Measurements from ENCODE around the gene MRPL10.
A peak's percentile ranks its signal among the peaks of the same experiment; 100 is the strongest.

Gene MRPL10

DNA sequence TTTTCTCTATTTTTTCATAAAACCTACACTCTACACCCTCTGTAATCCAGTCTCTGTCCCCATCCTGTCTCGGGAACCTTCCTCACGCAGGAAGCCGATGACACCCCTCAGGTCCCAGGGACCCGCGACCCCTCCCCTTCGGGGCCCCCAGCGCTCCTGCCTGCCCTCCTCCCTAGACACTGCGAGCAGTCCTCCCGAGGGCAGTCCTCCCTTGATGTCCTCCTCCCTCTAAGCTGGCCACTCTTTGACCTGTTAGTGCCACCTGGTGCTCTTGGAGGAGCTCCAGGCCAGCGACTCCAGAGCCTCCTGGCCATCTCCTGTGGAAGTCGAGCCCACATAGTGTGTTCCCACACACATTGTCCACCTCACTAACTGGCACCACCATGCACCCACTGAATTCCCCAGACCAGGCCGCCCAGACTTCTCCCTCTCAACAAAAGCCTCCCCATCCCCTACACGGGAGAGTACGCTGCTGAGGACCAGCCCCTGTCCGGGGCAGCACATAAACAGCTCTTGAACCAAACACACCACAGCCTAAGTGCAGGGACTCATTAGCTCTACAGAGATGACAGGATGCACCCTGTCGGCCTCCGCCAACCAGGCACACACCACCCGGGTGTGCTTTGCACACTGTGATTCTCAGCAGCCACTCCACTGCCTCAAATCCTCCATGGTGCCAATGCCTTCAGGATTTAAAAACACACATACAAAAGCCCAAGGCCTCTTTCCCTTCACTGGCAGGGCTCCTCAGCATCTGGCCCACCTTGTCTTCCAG is 19.0 kb downstream of the MRPL10 start:
- no peak for DNase-seq (ENCODE audit: low spot score)

DNA sequence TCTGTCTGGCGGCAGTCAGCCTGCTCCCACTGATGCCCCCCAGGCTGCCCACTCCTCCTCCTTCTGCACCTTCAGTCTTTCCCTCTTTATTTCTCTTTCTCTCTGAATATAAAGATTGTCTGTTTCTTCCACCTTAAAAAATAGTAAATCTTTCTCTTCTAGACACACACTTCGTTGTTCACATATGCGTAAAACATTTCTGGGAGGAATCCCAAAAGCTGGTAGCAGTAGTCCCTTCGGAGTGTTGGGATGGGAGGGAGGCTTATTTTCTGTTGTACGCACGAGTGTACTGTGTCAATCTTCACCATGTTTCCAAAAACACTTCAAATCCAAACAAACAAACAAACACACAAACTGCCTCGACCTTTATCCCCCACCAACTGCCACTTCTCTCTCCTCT is 19.6 kb downstream of the MRPL10 start:
- DNase-seq (ENCODE audit: low spot score): no peak

DNA sequence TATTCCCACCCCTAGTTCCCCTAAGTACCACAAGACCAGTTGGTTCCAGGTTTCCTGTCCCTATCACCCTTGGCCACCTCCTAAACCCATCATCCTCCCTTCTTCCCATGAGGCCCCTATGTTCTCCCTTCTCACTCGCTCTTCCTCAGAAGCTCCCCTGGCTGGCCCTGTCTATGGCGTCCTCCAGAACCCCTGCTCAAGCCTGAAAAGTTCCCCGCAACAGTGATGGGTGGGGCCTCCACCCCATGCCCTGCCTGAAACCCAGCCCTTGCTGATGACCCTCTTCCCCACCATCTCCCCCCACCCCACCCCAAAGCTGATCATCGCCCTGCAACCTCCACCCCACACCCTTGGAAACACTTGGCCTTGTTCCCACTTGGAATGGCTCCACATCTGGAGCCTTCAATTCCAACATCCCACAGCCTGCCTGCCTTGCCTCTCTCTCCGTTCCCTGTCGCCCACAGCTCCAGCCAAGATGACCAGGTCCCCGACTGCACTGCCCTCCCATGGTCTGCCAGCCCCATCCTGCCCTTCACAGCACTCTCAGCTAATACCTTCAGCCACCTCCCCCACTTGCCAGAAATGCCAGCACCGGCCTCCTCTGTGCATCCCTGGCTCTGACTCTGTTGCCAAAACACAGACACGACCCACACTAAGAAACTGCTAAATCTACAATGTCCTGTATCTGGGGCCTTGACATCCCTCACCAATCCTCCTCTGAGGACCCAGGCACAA is 20.3 kb downstream of the MRPL10 start:
- DNase-seq (ENCODE audit: low spot score): no peak

DNA sequence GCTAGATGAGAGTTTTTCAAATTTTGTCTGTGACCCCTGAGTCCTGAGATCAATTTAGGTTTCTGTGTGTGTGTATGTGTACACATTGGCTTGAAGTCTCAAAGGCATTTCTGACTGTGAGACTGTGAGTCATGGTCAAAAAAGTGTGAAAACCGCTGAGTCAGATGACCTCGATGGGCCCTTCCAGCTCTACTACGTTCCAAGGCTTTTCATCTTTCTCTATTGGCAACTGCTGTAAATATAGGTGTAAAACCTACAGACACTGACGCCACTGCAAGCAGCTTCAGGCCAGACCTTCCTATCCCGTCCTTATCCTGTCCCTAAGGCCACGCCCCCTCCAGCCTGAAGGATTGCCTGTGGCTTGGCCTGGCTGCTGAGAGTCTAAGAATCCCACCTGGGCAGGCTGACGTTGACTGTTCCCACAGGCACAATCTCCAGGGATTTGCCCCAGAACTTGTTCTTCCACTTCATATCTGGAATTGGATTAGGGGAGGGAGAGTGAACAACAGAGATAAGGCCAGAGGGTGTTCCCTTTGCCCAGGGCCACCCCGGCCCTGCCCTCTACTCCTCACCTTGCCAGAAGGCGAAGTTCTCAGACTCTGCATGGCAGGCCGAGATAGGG is 21.0 kb downstream of the MRPL10 start:
- DNase-seq (ENCODE audit: low spot score): no peak

DNA sequence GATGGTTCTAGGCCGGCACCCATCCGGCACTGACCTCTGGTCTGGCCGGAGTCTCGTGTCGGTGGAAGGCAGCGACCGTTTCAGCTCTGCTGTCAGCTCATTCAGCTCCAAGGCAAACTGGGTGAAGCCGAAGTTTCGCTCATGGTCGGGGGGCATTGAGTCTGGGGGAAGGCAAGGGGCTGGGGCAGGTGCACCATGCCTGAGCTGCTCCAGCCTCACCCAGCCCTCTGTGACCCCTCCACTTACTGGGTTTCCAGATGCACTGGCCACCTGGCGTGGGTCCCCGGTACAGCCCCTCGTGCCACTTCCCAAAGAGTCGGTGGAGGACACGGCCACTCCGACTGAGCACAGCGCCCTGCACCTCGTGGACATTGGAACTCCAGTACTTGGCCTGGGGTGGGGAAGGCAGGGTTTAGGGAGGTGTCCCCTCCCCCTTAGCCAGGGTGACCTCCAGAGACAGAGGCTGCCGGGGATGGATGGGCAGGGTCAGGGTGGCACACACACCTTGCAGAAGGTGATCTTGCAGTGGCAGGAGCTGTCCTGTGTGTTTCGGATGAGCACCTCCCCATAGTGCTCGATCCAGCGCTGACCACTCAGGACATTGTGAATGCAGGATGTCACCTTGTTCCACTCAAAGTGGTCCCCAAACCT is 22.4 kb downstream of the MRPL10 start:
- DNase-seq (ENCODE audit: low spot score): no peak

DNA sequence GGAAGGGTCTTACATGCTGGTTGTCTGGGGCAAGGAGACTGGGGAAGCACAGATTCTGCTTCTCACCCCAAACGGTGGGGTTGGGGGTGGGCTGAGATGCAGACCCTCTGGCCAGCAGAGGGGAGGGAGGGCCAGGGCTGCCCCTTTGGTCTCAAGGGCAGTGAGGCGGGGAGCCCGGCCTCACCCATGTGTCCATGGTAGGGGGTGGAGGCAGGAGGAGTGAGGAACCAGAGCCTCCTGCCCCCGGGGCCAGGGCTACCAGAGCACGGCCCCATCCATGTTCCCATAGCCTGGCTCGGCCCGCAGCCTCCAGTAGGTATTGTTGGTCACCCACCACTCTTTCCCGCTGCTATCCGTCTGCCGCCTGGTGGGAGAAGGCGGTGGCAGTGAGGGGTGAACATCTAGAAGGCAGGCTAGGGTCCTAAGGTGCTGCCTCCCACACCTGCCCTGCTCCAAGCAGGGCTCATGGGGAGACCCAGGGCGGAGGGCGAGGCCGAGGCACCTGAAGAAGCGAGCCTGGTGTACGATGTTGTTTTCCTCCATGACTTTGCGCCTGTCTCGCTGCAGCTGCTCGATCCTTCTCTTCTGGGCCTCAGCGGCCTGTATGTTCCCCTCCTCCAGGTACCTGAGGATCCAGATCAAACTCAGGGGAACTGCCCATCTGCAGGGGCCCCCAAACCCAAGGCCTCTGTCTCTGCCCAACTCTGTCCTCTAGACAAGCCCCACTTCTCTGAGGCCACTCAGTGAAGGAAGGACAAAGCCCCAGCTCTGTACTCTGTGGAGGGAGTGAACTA is 23.1 kb downstream of the MRPL10 start:
- no peak for DNase-seq (ENCODE audit: low spot score)

DNA sequence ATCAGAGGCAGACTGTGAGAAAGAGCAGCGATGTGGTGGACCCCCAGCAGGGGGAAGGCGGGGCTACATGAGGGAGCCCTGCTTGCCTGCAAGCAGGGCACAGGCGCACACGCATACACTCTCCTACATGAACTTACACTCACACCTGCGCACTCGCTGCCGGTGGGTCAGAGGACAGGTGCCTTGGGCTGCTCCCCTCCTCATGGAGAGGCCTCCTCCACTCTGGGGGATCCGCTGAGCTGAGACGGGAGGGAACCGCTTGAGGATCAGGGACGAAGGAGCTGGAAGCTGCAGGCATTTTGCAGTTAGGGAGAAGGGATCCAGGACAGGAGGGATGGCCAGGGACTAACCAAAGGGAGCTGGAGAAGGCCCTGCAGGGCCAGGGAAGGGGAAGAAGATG is 23.9 kb downstream of the MRPL10 start:
- no peak for DNase-seq (ENCODE audit: low spot score)

DNA sequence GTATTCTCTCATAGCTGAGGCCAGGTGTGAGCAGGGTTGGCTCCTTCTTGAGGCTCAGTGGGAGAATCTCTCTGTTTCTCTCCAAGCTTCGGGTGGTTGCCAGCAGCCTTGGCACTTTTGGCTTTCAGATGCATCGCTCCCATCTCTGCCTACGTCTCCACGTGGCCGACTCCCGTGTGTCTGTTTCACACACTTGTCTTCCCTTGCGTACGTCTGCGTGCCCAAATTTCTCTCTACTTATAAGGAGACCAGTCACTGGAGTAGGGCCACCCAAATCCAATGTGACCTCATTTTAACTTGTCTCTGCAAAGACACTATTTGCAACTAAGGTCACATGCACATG is 24.5 kb downstream of the MRPL10 start:
- DNase-seq (ENCODE audit: low spot score): no peak

DNA sequence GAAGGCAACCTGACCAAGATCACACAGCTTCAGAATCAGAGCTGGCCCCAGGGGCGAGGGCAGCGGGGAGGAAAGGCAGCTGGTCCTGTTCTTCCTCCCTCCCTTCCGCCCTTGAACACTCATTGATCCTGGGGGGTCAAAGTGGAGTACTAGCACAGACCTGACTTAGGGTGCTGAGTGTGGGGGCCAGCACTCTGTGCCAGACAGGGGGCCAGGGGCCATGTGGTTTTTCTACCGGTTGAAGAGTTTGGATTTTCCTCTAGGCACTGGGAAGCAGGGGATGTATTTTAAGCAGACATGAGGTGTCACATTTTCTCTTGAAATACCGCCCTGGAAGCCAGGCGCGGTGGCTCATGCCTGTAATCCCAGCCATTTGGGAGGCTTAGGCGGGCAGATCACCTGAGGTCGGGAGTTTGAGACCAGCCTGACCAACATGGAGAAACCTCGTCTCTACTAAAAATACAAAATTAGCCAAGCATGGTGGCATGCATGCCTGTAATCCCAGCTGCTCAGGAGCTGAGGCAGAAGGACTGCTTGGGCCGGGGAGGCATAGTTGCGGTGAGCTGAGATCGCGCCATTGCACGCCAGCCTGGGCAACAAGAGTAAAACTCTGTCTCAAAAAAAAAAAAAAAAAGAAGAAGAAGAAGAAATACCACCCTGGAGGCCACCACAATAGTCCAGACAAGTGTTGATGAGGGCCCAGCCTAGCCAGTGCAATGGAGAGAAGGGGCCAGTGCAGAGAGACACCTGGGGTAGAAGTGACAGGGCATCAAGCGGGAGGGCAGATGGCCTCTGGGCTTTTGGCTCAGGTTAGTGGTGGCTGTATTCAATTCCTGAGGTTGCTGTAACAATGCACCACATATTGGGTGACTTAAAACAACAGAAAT is 25.1 kb downstream of the MRPL10 start:
- no peak for DNase-seq (ENCODE audit: low spot score)

DNA sequence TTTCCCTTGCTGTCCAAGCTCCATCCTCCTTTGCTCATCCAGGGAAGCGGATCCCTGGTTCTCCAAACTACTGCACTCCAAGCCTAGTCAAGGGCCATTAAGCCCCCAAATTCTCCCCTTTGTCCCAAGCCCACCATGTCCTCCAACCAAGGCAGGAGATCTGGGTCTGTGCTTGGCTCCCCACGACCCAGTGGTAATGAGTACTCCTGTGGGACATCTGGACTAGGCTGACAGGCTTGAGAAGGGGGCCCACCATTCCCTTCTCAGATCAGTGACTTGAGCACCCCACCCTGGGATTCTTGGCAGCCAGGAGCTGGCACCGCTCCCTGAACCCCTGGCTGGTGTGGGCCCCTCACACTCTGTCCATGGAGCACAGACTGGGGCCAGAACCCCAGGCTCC is 26.9 kb downstream of the MRPL10 start:
- no peak for DNase-seq (ENCODE audit: low spot score)

DNA sequence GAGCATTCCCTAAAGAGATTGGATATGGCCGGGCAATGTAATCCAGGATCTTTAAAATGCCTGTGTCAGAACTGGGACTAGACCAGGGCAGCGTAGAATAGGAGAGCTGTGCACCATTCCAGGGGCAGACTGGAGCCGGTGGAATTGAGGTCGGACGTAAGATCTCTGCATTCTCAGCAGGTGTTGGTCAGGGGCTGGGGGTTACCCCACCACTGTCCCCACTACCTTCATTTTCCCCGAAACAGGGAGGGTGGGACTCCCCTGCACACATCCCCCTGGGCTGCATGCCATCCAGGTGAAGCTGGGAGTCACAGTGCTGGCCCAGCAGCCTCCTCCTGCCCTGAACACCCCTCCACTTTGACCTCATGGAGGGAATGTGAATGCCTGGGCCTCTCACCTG is 27.6 kb downstream of the MRPL10 start:
- no peak for DNase-seq (ENCODE audit: low spot score)

DNA sequence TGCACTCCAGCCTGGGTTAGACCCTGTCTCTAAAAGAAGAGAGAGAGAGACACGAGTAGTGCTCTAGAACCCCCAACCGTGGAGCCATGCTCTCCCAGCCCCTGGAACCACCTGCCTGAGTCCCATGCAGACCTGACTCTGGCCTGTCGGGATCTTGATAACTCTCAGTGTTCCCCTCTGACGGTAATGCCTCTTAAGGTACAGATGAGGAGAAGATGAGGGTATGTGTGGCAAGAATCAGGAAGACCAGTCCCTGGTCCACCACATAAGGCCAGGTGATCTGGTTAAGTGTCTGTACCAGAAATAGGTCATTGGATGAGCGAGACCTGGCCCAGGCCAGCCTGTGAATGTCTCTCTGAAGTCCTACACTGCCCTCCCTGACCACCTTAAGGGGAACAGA is 28.1 kb downstream of the MRPL10 start:
- no peak for DNase-seq (ENCODE audit: low spot score)

DNA sequence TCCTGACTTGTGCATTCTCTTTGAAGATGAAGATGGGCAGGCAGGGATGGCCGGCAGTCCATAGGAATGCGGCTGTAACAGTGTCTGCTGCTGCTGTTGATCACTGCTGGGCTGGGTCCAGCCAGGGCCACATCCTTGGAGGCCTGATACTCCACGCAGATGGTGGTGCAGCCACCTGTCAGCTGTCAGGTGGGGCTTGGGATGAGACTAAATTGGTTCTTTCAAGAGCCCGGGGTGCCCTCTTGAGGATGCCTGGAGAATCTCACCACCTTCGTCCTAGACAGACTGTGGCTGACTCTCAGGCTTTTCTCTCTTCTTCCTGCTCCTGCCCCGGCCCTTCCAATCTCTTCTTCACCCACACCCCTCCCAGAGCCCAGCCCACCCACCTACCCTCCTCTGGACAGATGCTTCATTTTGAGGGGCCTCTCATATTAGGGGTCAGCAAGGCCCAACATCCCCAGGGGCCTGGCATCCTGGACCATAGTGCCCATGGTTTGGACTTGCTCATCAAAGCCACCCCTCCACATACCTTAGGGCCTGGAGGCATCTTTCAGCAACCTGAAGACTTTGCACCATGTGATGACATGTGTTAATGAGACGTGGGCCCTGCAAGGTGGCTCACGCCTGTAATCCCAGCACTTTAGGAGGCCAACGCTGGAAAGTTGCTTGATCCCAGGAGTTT is 28.9 kb downstream of the MRPL10 start:
- peak; percentile 69 for DNase-seq (ENCODE audit: low spot score)

DNA sequence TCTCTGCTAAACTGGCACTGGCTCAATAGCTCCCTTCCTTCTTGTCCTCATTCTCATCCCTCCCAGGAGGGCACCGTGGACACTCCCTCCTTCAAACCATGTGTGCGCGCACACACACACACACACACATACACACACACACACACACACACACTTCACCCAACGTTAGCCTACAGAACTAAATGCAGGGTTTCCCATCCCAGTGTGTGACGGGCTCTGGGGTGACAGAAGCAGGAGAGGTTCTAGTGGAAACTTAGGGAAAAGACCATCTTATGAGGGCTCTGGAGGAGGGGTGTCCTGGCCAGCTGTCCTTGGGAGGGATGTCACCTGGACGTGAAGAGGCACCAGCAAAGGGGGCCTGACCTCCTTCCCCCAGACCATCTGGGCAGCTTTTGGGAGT is 29.4 kb downstream of the MRPL10 start:
- no peak for DNase-seq (ENCODE audit: low spot score)

DNA sequence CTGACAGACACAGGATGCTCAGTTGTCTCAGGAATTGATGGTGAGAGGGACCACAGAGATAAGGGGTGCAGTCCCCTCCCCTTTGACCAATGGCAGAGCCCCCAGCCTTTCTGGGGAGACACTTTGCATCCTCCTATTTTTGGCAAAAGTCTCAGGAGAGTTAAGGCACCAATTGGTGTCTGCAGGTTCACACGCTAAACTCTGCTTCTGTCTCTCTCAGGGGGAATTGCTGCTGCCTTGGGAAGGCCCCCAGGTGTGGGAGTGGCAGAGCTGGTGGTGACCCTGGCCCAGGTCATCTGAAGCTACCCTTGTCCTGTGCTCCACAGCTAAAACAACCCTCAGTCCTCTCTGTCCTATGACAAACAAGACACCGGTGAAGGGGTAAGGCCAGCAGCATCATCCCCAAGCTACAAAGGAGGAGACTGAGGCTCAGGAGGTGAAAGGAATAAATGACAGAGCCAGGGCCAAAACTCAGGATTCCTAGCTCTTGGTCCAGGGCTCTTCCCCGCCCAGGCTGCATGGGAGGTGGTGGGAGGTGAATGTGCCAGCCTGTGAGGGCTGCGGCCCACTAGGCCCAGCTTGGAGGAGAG is 30.1 kb downstream of the MRPL10 start:
- no peak for DNase-seq (ENCODE audit: low spot score)

DNA sequence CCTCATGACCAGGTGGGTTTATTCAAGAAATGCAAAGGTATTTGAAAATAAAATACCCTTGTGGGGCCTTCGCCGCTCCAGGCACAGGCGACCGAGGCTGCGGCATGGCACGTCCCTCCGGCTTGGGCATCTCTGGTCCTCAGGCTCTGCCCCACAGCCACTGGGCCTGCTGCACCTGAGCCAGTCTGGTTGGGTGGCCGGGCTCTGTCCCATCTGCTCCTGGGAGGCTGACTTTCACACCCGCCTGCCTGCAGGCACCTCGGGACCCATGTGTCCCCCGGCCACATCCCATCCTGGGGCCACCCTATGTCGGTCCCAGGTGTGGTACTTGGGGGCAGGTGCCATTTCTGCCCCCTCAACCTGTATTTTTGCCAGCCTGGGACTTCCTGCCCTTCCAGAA is 30.7 kb downstream of the MRPL10 start:
- DNase-seq (ENCODE audit: low spot score): no peak

DNA sequence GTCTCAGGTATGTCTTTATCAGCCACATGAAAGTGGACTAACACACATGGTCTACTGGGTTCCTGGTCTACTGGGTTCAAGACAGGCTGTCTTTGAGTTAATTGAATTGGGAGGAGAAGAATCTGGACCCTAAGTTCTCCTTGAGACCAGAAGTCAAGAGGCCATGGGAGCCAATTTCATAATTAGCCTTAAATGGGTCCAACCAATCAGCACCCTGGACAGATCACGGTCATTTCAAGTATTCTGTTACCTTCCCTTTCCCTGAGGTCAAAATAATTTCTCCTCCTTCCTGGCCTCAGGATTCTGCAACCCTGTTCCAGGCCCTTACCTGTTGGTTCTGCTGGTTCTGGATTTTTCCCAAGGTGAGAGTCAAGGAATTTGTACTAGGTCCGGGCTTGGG is 33.5 kb downstream of the MRPL10 start:
- no peak for DNase-seq (ENCODE audit: low spot score)

DNA sequence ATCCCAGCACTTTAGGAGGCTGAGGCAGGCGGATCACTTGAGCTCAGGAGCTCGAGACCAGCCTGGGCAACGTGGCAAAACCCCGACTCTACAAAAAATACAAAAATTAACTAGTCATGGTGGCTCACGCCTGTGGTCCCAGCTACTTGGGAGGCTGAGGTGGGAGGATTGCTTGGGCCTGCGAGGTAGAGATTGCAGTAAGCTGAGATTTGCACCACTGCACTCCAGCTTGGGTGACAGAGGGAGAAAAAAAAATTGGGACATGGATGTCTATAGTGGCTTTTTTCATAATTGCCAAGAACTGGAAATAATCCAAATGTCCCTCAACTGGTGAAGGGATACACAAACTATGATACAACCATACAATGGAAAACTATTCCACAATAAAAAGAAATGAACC is 38.4 kb downstream of the MRPL10 start:
- DNase-seq (ENCODE audit: low spot score): no peak

DNA sequence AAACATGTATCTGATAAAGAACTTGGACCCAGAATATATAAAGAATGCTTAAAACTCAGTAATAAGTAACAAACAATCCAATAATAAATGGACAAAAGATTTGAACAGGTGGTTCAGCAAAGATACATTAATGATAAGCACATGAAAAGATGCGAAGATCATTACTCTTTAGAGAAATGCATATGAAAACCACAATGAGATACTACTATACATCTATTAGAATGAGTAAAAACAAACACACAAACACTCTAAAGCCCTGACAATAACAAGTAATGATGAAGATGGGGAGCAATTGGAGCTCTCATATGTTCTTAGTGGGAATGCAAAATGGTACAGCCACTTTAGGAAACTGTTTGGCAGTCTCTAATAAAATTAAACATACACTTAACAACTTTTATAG is 38.9 kb downstream of the MRPL10 start:
- no peak for DNase-seq (ENCODE audit: low spot score)

DNA sequence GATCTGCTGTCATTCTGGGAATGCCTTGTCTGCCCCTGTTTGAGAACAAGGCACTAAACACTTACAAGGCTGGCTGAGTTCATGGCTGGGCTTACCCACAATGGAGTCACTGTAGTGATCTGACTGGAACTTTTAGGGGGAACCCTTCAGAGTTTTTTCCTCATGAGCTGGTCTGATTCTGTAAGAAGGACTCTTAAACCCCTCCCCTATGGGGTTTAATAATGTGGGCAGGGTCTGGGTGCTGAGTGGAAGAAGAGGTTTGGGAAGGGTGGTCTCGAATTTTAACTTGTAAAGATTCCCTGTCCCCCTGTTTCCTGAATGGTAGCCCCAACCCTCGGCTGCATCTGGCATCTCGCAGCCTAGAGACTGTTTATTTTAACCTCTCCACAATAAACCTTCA is 40.3 kb downstream of the MRPL10 start:
- no peak for DNase-seq (ENCODE audit: low spot score)
